GM12875 (cell line): ENCODE data around the gene RETSAT.

Experiments
- H3K4me3 ChIP-seq: one replicate; pipeline ENCODE4 v1.5.1; 2011; ENCODE audit warnings: low read depth, low read length, control low read depth
- CTCF ChIP-seq: IDR thresholded peaks from 2 replicates; pipeline ENCODE4 v1.5.1; 2011; ENCODE audit warnings: low read depth, mild to moderate bottlenecking, control low read depth, inconsistent platforms, low read length, moderate library complexity, borderline replicate concordance; ENCODE audit not compliant: insufficient read depth

RETSAT gene

GRCh38 chr2:85309699-85310321, 44.5 kb downstream of the RETSAT start:
- H3K4me3 ChIP-seq, result no peak overlapping the region
- TF ChIP-seq CTCF, result no peak

- TF ChIP-seq CTCF, result no peak
- no peak overlapping the region for H3K4me3 ChIP-seq
Observed at GRCh38 chr2:85308896-85309555, 45.3 kb downstream of the RETSAT start.

GRCh38 chr2:85308201-85308600, 46.1 kb downstream of the RETSAT start:
- H3K4me3 ChIP-seq, result no peak overlapping the region
- TF ChIP-seq CTCF, result no peak

GRCh38 chr2:85307527-85307897, 46.8 kb downstream of the RETSAT start:
- no peak overlapping the region for H3K4me3 ChIP-seq
- TF ChIP-seq CTCF, result no peak

GRCh38 chr2:85303780-85304531, 50.4 kb downstream of the RETSAT start:
- no peak for TF ChIP-seq CTCF
- H3K4me3 ChIP-seq, result no peak overlapping the region

GRCh38 chr2:85302121-85302520, 52.2 kb downstream of the RETSAT start:
- H3K4me3 ChIP-seq, result no peak overlapping the region
- no peak for TF ChIP-seq CTCF
